Inflammatory macrophage treated with lipopolysaccharide for 1 hour (primary cell): ENCODE data around the gene DGKG.

Experiments
- DNase-seq, 2 donors: peaks; one replicate each; pipeline ENCODE4 v3.0.0-alpha.2; 2020 to 2022

The DGKG gene

GRCh38 chr3:186236357-186237020, 125.5 kb downstream of the DGKG start:
- no peak for DNase-seq

GRCh38 chr3:186235554-186235953, 126.5 kb downstream of the DGKG start:
- DNase-seq = no peak

- DNase-seq = no peak
Measured at GRCh38 chr3:186234152-186234551, 127.9 kb downstream of the DGKG start.

- DNase-seq = no peak
Measured at GRCh38 chr3:186226482-186226881, 135.6 kb downstream of the DGKG start.

GRCh38 chr3:186225603-186226002, 136.4 kb downstream of the DGKG start:
- DNase-seq = no peak

- DNase-seq = no peak
Measured at GRCh38 chr3:186224041-186224610, 137.9 kb downstream of the DGKG start.

- DNase-seq = no peak
Measured at GRCh38 chr3:186223476-186223875, 138.6 kb downstream of the DGKG start.

- DNase-seq = no peak
Measured at GRCh38 chr3:186221760-186222378, 140.2 kb downstream of the DGKG start.

- no peak for DNase-seq
Measured at GRCh38 chr3:186220911-186221645, 141.0 kb downstream of the DGKG start.

- no peak for DNase-seq
Measured at GRCh38 chr3:186220365-186220764, 141.7 kb downstream of the DGKG start.

GRCh38 chr3:186219211-186219638, 142.8 kb downstream of the DGKG start:
- no peak for DNase-seq

- DNase-seq = no peak
Measured at GRCh38 chr3:186218421-186218820, 143.6 kb downstream of the DGKG start.

- DNase-seq = no peak
Measured at GRCh38 chr3:186217820-186218164, 144.2 kb downstream of the DGKG start.

- DNase-seq = no peak
Measured at GRCh38 chr3:186216900-186217819, 144.9 kb downstream of the DGKG start.

GRCh38 chr3:186214670-186215069, 147.4 kb downstream of the DGKG start:
- DNase-seq = no peak

GRCh38 chr3:186213946-186214345, 148.1 kb downstream of the DGKG start:
- DNase-seq = no peak

GRCh38 chr3:186212611-186213010, 149.4 kb downstream of the DGKG start:
- DNase-seq = no peak

GRCh38 chr3:186210852-186211500, 151.1 kb downstream of the DGKG start:
- no peak for DNase-seq

- no peak for DNase-seq
Measured at GRCh38 chr3:186209810-186210752, 152.0 kb downstream of the DGKG start.

GRCh38 chr3:186208296-186208989, 153.6 kb downstream of the DGKG start:
- DNase-seq = peak in 1 of 2 donors; percentile 5
